OCI-LY1 (cell line): ENCODE results near the gene WDR11.

Experiments
- H2AFZ ChIP-seq: fragments of 200-600 bp; sonication (generic), shearing (Covaris generic); 2 replicates; pipeline ENCODE4 v1.6.0; 2014; ENCODE audit warnings: antibody characterized with exemption, mild to moderate bottlenecking, low read length
- H3F3A ChIP-seq: fragments of 200-600 bp; sonication (generic), shearing (Covaris generic); 2 replicates; pipeline ENCODE4 v1.6.0; 2014; ENCODE audit warnings: mild to moderate bottlenecking, antibody characterized with exemption, low read length, moderate library complexity; ENCODE audit not compliant: insufficient read depth
- H3K27ac ChIP-seq: fragments of 200-600 bp; sonication (generic); 2 replicates; pipeline ENCODE4 v1.5.1; 2014; ENCODE audit warnings: low read length, mixed run types, mild to moderate bottlenecking, low read depth; ENCODE audit not compliant: poor library complexity, severe bottlenecking
- H3K27me3 ChIP-seq: fragments of 200-600 bp; sonication (generic); 2 replicates; pipeline ENCODE4 v1.6.0; 2014; ENCODE audit warnings: antibody characterized with exemption, mild to moderate bottlenecking, low read length, moderate library complexity; ENCODE audit not compliant: insufficient read depth
- H3K36me3 ChIP-seq: fragments of 200-600 bp; sonication (generic); 2 replicates; pipeline ENCODE4 v1.6.1; 2014; ENCODE audit warnings: mild to moderate bottlenecking, antibody characterized with exemption, low read length, moderate library complexity, mixed read lengths; ENCODE audit not compliant: insufficient read depth
- H3K4me1 ChIP-seq: fragments of 200-600 bp; sonication (generic); 2 replicates; pipeline ENCODE4 v1.5.1; 2014; ENCODE audit warnings: mild to moderate bottlenecking, low read length, moderate library complexity; ENCODE audit not compliant: insufficient read depth, severe bottlenecking
- H3K4me2 ChIP-seq: fragments of 200-600 bp; sonication (generic), shearing (Covaris generic); 2 replicates; pipeline ENCODE4 v1.6.1; 2014; ENCODE audit warnings: low read length
- H3K4me3 ChIP-seq: fragments of 200-600 bp; sonication (generic); 2 replicates; pipeline ENCODE4 v1.5.1; 2014; ENCODE audit warnings: low read length, low read depth, mild to moderate bottlenecking, mixed read lengths; ENCODE audit not compliant: poor library complexity, severe bottlenecking
- H3K79me2 ChIP-seq: fragments of 200-600 bp; shearing (Covaris generic); 2 replicates; pipeline ENCODE4 v1.6.1; 2016; ENCODE audit warnings: mixed run types, low read length, mixed read lengths; ENCODE audit not compliant: insufficient read depth
- H3K9ac ChIP-seq: fragments of 200-600 bp; sonication (generic), shearing (Covaris generic); 2 replicates; pipeline ENCODE4 v1.6.1; 2014; ENCODE audit warnings: mild to moderate bottlenecking, low read length, mixed read lengths
- H3K9me2 ChIP-seq: fragments of 200-600 bp; sonication (generic), shearing (Covaris generic); 2 replicates; pipeline ENCODE4 v1.6.1; 2014; ENCODE audit warnings: low read depth, mild to moderate bottlenecking, low read length, mixed read lengths
- H3K9me3 ChIP-seq: fragments of 200-600 bp; shearing (Covaris generic); 2 replicates; pipeline ENCODE4 v1.6.1; 2014; ENCODE audit warnings: low read length, mixed read lengths
- H4K20me1 ChIP-seq: fragments of 200-600 bp; sonication (generic), shearing (Covaris generic); 2 replicates; pipeline ENCODE4 v1.6.0; 2016; ENCODE audit warnings: mild to moderate bottlenecking, low read length; ENCODE audit not compliant: insufficient read depth
- EZH2 ChIP-seq: fragments of 200-600 bp; sonication (generic), shearing (Covaris generic); IDR thresholded peaks from 2 replicates; pipeline ENCODE4 v1.8.0; 2017; ENCODE audit warnings: borderline replicate concordance, mixed run types, mild to moderate bottlenecking, antibody characterized with exemption, low read length, moderate library complexity, mixed read lengths
- TF ChIP-seq, protein P1 (sequence below): fragments of 200-600 bp; sonication (generic), shearing (Covaris generic); IDR thresholded peaks from 2 replicates; pipeline ENCODE4 v1.5.1; 2017; ENCODE audit warnings: mild to moderate bottlenecking, antibody characterized with exemption, low read length, moderate library complexity, mixed read lengths

Gene WDR11

GRCh38 chr10:120832106-120832505 is 19.1 kb upstream of the WDR11 start:
- Histone ChIP-seq H3K36me3 (no peaks in the 10 kb centered on the region), H3K27ac (no peak overlapping the region), H3K4me3 (no peak overlapping the region), H3K4me1 (no peaks in the 10 kb centered on the region), H3K27me3 (no peaks in the 10 kb centered on the region), H3K79me2 (no peaks in the 10 kb centered on the region), H3K9ac (no peak overlapping the region), H3K4me2 (no peak overlapping the region), H4K20me1 (no peaks in the 10 kb centered on the region), H2AFZ (no peak overlapping the region), H3F3A (no peaks in the 10 kb centered on the region), H3K9me2 (no peaks in the 10 kb centered on the region), H3K9me3 (no peaks in the 10 kb centered on the region)
- TF ChIP-seq, protein P1, sequence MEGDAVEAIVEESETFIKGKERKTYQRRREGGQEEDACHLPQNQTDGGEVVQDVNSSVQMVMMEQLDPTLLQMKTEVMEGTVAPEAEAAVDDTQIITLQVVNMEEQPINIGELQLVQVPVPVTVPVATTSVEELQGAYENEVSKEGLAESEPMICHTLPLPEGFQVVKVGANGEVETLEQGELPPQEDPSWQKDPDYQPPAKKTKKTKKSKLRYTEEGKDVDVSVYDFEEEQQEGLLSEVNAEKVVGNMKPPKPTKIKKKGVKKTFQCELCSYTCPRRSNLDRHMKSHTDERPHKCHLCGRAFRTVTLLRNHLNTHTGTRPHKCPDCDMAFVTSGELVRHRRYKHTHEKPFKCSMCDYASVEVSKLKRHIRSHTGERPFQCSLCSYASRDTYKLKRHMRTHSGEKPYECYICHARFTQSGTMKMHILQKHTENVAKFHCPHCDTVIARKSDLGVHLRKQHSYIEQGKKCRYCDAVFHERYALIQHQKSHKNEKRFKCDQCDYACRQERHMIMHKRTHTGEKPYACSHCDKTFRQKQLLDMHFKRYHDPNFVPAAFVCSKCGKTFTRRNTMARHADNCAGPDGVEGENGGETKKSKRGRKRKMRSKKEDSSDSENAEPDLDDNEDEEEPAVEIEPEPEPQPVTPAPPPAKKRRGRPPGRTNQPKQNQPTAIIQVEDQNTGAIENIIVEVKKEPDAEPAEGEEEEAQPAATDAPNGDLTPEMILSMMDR: no peak
- TF ChIP-seq EZH2: no peak

- Histone ChIP-seq H3K4me1 (no peaks in the 10 kb centered on the region), H3K27ac (no peak overlapping the region), H3K9me3 (no peaks in the 10 kb centered on the region), H3K79me2 (no peaks in the 10 kb centered on the region), H2AFZ (no peak overlapping the region), H3F3A (no peaks in the 10 kb centered on the region), H3K27me3 (no peaks in the 10 kb centered on the region), H3K4me2 (no peak overlapping the region), H3K36me3 (no peaks in the 10 kb centered on the region), H4K20me1 (no peaks in the 10 kb centered on the region), H3K9me2 (no peaks in the 10 kb centered on the region), H3K4me3 (no peak overlapping the region), H3K9ac (no peak overlapping the region)
- TF ChIP-seq EZH2: no peak
- TF ChIP-seq, protein P1: no peak
Observed at GRCh38 chr10:120833222-120833928, 17.8 kb upstream of the WDR11 start.

GRCh38 chr10:120835603-120836002 is 15.6 kb upstream of the WDR11 start:
- no peak overlapping the region for H3K4me2 ChIP-seq
- H3K27me3 ChIP-seq: no peaks in the 10 kb centered on the region
- no peaks in the 10 kb centered on the region for H3F3A ChIP-seq
- no peak overlapping the region for H3K27ac ChIP-seq
- no peaks in the 10 kb centered on the region for H4K20me1 ChIP-seq
- no peak overlapping the region for H3K4me3 ChIP-seq
- no peaks in the 10 kb centered on the region for H3K79me2 ChIP-seq
- no peak overlapping the region for H3K9ac ChIP-seq
- H3K9me3 ChIP-seq: no peaks in the 10 kb centered on the region
- H3K4me1 ChIP-seq: no peaks in the 10 kb centered on the region
- no peaks in the 10 kb centered on the region for H3K9me2 ChIP-seq
- H2AFZ ChIP-seq: no peak overlapping the region
- TF ChIP-seq EZH2: no peak
- no peaks in the 10 kb centered on the region for H3K36me3 ChIP-seq

GRCh38 chr10:120838941-120839340 is 12.2 kb upstream of the WDR11 start:
- H3F3A ChIP-seq: no peaks in the 10 kb centered on the region

More at GRCh38 chr10:120838941-120839340, 12.2 kb upstream of the WDR11 start:
- Histone ChIP-seq H3K27me3 (no peaks in the 10 kb centered on the region), H3K4me2 (no peak overlapping the region), H4K20me1 (no peaks in the 10 kb centered on the region), H2AFZ (no peak overlapping the region), H3K4me3 (no peak overlapping the region), H3K9ac (no peak overlapping the region), H3K79me2 (no peaks in the 10 kb centered on the region), H3K4me1 (no peaks in the 10 kb centered on the region), H3K36me3 (no peaks in the 10 kb centered on the region), H3K9me3 (no peaks in the 10 kb centered on the region), H3K9me2 (no peaks in the 10 kb centered on the region), H3K27ac (no peak overlapping the region)
- TF ChIP-seq, protein P1: no peak
- no peak for TF ChIP-seq EZH2
